EH (cell line): ENCODE results near the gene KBTBD4.
A peak's percentile ranks its signal among the peaks of the same experiment; 100 is the strongest.

Experiments
- DNase-seq: peaks from one replicate; pipeline ENCODE4 v3.0.0-alpha.2; 2015; ENCODE audit warnings: low read depth

KBTBD4 gene

GRCh38 chr11:47578524-47579494, at the start of gene KBTBD4, which contains the start of gene NDUFS3:
TSS of gene KBTBD4 (minus strand) at chr11:47578970. CDS start at chr11:47578951, 19 bp downstream.
TSS of gene NDUFS3 (plus strand) at chr11:47579074. CDS start at chr11:47579092, 18 bp downstream.
- peak; percentile 85 for DNase-seq

GRCh38 chr11:47628026-47628425, 49.3 kb upstream of the KBTBD4 start:
- DNase-seq: no peak

DNA sequence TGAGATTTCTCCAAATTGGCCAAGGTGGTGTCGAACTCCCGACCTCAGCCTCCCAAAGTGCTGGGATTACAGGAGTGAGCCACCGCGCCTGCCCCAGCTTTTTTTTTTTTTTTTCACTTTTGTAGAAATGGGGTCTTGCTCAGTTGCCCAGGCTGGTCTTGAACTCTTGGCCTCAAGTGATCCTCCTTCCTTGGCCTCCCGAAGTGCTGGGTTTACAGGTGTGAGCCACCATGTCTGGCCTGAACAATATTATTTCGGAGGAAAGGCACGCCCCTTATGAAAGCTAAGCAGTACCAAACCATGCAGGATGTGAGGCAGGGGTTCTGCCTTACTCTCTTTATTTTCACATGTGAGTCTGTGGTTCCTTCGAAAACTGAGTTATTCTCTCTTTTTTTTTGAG, 47.5 kb upstream of the KBTBD4 start:
- no peak for DNase-seq

DNA sequence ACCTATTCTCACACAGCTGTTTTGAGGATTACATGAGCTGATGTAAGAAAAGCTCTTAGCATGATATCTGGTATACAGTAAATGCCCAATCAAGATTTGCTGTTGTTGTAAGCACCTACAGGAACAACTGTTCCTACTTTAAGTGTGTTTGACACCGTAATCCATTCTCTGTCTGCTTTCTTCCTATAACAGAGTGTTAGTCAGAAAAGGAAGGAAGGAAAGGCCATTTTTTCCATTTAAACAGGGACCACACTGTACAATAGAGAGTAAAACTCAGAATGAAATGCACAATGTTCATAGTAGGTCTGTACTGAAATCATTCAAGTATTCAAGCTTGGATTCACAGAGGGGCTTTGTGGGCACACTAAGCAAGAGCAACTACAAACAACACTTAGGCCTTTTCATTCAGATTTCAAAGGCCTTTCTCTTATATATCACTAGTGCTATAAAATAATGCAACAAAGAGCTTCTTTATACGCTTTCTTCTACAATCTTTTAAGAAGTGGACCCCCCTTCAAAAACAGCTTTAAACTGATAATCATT, 42.1 kb upstream of the KBTBD4 start:
- DNase-seq: no peak

DNA sequence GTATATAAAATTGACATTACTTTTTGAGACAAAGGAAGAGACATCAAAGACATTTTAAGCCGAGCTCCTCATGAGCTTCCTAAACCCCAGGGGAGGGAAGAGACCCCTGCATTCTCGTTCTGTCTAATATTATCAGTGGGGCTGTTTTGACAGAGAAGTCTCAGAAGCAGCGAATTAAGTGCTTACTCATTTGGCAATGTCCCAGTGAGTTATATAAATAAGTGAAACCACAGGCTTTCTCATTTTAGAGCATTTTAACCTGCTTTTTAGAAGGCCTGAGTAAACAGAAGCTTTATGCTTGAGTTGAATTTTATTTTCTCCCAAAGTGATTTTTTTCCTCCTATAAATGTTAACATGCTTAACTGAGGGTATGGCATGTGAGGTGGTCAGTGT, 38.6 kb upstream of the KBTBD4 start:
- DNase-seq: peak; percentile 79

- peak; percentile 77 for DNase-seq
Observed at GRCh38 chr11:47616726-47617416, 38.1 kb upstream of the KBTBD4 start.

DNA sequence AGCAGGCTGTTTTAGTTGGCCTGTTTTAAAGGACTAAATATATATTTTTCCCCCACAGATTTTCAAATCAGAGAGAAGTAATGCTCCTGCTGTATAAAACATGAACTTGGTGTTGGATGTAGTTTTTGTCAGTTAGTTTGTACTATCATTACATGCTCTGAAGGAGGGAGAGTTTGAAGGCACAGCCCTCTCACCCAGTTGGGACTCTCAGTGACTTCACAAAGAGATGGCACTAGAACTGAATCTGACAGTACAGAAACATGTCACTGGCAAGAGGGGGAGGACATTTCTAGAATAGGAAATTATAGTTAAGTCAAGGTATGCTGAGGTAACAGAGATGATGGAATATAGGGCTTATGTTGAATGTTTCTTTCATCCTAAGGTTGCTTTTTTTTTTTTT, 36.5 kb upstream of the KBTBD4 start:
- no peak for DNase-seq

GRCh38 chr11:47611348-47611794, 32.6 kb upstream of the KBTBD4 start:
- DNase-seq: no peak

DNA sequence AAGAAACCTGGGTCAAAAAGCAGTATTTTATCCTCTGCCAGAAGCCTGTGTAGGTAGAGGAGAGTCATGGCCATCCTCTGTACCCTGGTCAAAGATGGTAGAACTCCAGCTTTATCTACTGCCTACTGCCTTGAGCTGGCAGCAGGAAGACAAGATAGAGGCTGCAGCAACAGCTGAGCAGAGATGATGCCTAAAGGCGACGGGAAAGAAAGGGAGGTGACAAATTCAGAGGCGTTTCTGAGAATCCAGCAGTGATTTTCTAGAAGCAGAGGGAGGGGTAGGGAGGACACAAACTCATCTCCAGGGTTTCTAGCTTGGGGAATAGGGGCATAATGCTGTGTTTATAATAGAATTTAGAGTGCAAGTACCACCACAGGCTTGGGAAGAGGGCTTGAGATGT, 30.9 kb upstream of the KBTBD4 start:
- no peak for DNase-seq

DNA sequence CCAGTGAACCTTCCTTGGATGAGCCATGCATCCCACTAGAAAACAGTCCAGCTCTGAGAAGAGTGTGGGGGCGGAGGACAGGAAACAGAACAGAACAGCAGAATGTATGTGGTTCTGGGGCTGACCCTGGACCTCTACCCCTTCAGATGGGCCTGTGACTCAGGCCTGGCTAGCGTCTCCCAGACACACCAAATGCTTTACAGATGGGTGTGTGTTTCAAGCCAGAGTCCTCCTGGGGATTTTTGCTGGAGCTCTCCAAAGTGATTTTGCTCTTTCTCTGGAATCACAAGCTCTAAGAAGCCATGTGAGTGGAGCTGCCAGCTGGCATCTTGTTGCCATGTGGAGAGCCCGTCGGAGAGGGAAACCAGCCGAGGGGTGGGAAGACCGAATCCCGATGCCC, 28.6 kb upstream of the KBTBD4 start:
- DNase-seq: peak; percentile 93

- DNase-seq: no peak
Observed at GRCh38 chr11:47606731-47607130, 28.0 kb upstream of the KBTBD4 start.

- no peak for DNase-seq
Observed at GRCh38 chr11:47605921-47606320, 27.2 kb upstream of the KBTBD4 start.

- DNase-seq: peak; percentile 56
Observed at GRCh38 chr11:47603295-47603694, 24.5 kb upstream of the KBTBD4 start.

- no peak for DNase-seq
Observed at GRCh38 chr11:47599902-47600301, 21.1 kb upstream of the KBTBD4 start.

- DNase-seq: no peak
Observed at GRCh38 chr11:47595967-47596366, 17.2 kb upstream of the KBTBD4 start.

DNA sequence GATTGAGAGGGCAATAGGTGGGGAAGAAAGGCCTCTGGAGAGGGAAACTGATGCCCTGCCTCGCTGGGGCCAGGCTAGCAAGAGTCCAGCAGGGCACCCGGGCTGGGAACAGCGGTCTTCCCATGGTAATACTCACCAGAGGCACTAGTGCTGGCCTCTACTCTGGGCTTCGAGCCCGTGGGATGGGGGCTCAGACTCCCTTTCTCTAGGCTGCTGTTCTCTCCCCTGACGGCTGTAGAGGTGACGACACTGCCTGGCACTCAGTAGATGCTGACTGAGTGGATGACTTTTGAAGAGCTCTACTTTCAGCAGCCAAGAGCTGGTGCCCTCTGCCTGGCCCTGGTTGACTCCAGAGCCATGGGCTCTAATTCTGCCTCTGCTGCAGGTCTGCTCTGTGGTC, 16.3 kb upstream of the KBTBD4 start:
- DNase-seq: no peak

GRCh38 chr11:47593934-47594855, 15.4 kb upstream of the KBTBD4 start, which contains the start of gene C1QTNF4:
TSS of gene C1QTNF4 (minus strand) at chr11:47594411. CDS start at chr11:47590810, 3,601 bp downstream.
- DNase-seq: no peak

DNA sequence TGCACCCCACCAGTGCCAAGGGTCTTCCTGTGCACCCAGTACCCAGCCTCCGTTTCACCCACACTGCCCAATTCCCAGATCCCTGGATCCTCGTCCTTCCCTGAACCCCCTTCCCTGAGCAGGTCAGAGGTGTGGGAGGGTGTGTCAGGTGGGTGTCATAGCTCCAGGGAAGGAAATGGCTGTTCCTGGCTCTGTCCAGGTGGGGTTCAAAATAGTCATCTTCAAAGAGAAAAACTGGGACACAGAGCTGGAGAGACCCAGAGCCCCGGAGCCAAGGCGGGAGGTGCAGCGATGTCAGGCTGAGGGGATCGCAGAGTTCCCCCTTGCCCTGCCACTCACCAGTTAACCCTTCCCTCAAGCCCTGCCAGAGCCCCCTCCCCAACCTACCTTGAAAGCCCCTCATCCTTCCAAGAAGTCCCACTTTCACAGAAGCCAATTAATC, 14.7 kb upstream of the KBTBD4 start:
- DNase-seq: no peak

- DNase-seq: no peak
Observed at GRCh38 chr11:47592970-47593369, 14.2 kb upstream of the KBTBD4 start.

DNA sequence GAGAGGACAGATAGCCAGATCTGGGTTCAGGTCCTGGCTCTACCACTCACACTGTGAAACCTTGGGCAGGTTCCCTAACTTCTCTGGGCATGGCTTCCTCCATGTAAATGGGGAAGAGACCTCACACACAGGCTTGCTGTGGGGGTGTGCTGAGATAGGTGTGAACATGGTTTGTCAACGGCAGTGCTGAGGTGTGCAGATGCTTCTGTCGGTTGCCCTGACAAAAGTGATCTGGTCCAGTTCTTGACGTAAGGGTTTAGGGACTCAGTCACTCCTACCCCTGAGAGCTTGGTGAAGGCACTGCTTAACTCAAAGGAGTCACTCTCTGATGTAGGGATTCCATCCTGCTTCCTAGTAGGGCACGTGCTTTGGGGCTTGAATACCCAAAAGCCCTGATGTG, 13.5 kb upstream of the KBTBD4 start:
- no peak for DNase-seq

DNA sequence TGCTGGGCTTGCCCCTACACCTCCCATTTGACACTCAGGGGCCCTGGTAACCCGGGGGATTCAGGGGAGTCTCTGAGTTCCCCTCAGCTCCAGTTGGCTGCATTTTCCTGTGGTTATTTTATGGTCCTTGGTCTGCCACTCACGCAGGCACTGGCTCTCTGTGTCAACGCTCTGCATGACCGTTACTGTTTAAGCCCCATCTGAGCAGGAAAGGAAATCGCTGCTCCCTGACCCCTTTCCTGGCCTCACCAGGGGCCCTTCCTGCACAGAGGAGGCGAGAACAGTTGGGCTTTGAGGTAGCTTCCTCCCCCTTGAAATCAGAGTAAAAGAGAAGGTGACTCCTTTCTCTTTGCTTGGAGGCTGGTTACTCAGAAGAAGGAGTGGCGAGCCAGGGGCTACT, 13.0 kb upstream of the KBTBD4 start:
- no peak for DNase-seq
